Testis (tissue), 2 donors: Measurements from ENCODE around the gene TENM4.

ENCODE experiments used
- POLR2A ChIP-seq: fragments of 450-650 bp; IDR thresholded peaks from one replicate; pipeline ENCODE4 v1.6.1; 2017; ENCODE audit warnings: antibody characterized with exemption, mild to moderate bottlenecking, moderate library complexity
- TF ChIP-seq, protein P1 (sequence below), 3 experiments: fragments of 450-650 bp in 2 of 3; fragments of 200-600 bp in 1 of 3; sonication (generic) in 1 of 3; IDR thresholded peaks; one replicate each; pipeline ENCODE4 v1.5.1; 2016 to 2019; ENCODE audit warnings: antibody characterized with exemption in 3 of 3, mild to moderate bottlenecking in 2 of 3, moderate library complexity in 1 of 3

DNA sequence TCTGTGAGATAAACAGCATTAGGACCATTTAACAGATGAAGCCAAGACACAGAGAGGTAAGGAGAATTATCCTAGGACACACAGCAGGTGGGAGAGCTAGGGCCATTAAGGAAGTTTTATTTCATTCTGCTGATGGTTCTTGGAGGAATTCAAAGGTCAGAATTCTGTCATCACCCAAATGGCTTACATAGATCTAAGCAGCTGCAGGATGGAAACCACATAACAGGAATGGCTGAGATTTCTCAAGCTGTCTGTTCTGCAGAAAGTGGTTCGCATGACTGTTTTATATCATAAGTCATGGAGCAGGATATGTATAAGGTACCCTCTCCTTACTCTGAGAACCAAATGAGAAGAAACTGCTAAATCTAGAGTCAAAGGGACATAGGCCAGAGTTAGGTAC, 702.9 kb downstream of the TENM4 start:
- TF ChIP-seq, protein P1, sequence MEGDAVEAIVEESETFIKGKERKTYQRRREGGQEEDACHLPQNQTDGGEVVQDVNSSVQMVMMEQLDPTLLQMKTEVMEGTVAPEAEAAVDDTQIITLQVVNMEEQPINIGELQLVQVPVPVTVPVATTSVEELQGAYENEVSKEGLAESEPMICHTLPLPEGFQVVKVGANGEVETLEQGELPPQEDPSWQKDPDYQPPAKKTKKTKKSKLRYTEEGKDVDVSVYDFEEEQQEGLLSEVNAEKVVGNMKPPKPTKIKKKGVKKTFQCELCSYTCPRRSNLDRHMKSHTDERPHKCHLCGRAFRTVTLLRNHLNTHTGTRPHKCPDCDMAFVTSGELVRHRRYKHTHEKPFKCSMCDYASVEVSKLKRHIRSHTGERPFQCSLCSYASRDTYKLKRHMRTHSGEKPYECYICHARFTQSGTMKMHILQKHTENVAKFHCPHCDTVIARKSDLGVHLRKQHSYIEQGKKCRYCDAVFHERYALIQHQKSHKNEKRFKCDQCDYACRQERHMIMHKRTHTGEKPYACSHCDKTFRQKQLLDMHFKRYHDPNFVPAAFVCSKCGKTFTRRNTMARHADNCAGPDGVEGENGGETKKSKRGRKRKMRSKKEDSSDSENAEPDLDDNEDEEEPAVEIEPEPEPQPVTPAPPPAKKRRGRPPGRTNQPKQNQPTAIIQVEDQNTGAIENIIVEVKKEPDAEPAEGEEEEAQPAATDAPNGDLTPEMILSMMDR (IDR thresholded peaks at IDR 0.05), result no peak
- no peak for TF ChIP-seq POLR2A
